Upper lobe of left lung (tissue), 6 donors: Measurements from ENCODE around the gene KCNMA1. TPM values are rescaled to one million over a fixed set of nuclear protein-coding genes. Genes with fewer than 3 reads are reported as not detected.

Source experiments
- ATAC-seq, 2 donors: fragments of 200-7000 bp; cut with Tn5 transposase; one replicate each; pipeline ENCODE4 v1.9.1; 2022; ENCODE audit warnings: mild to moderate bottlenecking in 2 of 2, moderate library complexity in 2 of 2; ENCODE audit not compliant: low FRiP score in 2 of 2
- DNase-seq, 2 donors: peaks; one replicate each; pipeline ENCODE4 v3.0.0-alpha.2; 2019 to 2020
- H3K27ac ChIP-seq, 4 donors: fragments of 200-600 bp; sonication (generic); one replicate each; pipeline ENCODE4 v1.5.1; 2016 to 2019
- H3K27me3 ChIP-seq, 4 donors: fragments of 200-600 bp; sonication (generic); one replicate each; pipeline ENCODE4 v1.5.1; 2017 to 2019
- H3K36me3 ChIP-seq, 4 donors: fragments of 200-600 bp; sonication (generic); one replicate each; pipeline ENCODE4 v1.5.1; 2016 to 2019
- H3K4me1 ChIP-seq, 4 donors: fragments of 200-600 bp; sonication (generic); one replicate each; pipeline ENCODE4 v1.5.1; 2018 to 2019
- H3K4me3 ChIP-seq, 4 donors: fragments of 200-600 bp; sonication (generic); one replicate each; pipeline ENCODE4 v1.5.1; 2017 to 2019; ENCODE audit warnings: mild to moderate bottlenecking in 2 of 4, moderate library complexity in 1 of 4
- H3K9me3 ChIP-seq, 4 donors: fragments of 200-600 bp; sonication (generic); one replicate each; pipeline ENCODE4 v1.5.1; 2018 to 2019
- CTCF ChIP-seq, 6 experiments: fragments of 450-650 bp in 4 of 6; fragments of 200-600 bp in 2 of 6; sonication (generic) in 2 of 6; IDR thresholded peaks; one replicate each; pipeline ENCODE4 v1.5.1; 2016 to 2019; ENCODE audit warnings: antibody characterized with exemption in 6 of 6
- EP300 ChIP-seq, 4 donors: sonication (generic); formaldehyde crosslinking; IDR thresholded peaks; one replicate each; pipeline ENCODE4 v1.5.1; 2017; ENCODE audit warnings: antibody characterized with exemption in 4 of 4, control low read depth in 2 of 4
- POLR2A ChIP-seq, 4 donors: fragments of 450-650 bp; IDR thresholded peaks; one replicate each; pipeline ENCODE4 v1.5.1; 2016 to 2017; ENCODE audit warnings: antibody characterized with exemption in 4 of 4, mild to moderate bottlenecking in 2 of 4
- POLR2AphosphoS5 ChIP-seq, 2 donors: sonication (generic); formaldehyde crosslinking; IDR thresholded peaks; one replicate each; pipeline ENCODE4 v1.5.1; 2017; ENCODE audit warnings: antibody characterized with exemption in 2 of 2
- WGBS, 2 donors: methylation state at CpG; one replicate each; pipeline ENCODE4 v1.1.5; 2017 to 2018; 5-methylcytosine and 5-hydroxymethylcytosine counted together
- total RNA-seq, 6 donors: library from RNA; depleted of rRNA in 4 of 6; stranded (reverse); fragments of >200 nt in 4 of 6; gene quantifications; one replicate each; pipeline versions ENCODE4 v1.1.0 to v1.2.1, GENCODE V29; 2016 to 2021
- donor health status: DM: no; HTN: no; CAD: no; lungs with moderate emphysema.
- donor health status: DM: no; HTN: yes; CAD: no; lungs with severe emphysema.

The KCNMA1 gene
- total RNA-seq, 6 donors from 2014 or later, result 5.8 to 107 (median 22.0) TPM

GRCh38 chr10:77472146-77472545 is 165.5 kb downstream of the KCNMA1 start:
- Histone ChIP-seq H3K27ac (no peak overlapping the region), H3K27me3 (no peaks in the 10 kb centered on the region), H3K36me3 (no peaks in the 10 kb centered on the region), H3K4me1 (no peaks in the 10 kb centered on the region), H3K4me3 (no peak overlapping the region), H3K9me3 (no peaks in the 10 kb centered on the region)
- no peak for DNase-seq
- ATAC-seq, result no peak
- TF ChIP-seq POLR2A (IDR thresholded peaks at IDR 0.05) (no peak), EP300 (IDR thresholded peaks at IDR 0.05) (no peak), POLR2AphosphoS5 (IDR thresholded peaks at IDR 0.05) (no peak), CTCF (IDR thresholded peaks at IDR 0.05) (no peak)
- 90 to 93% methylated on average over 2 of the region's 2 CpGs for WGBS, 2 donors

- Histone ChIP-seq H3K27me3 (no peaks in the 10 kb centered on the region), H3K4me3 (no peak overlapping the region), H3K27ac (no peak overlapping the region), H3K9me3 (no peaks in the 10 kb centered on the region), H3K4me1 (no peaks in the 10 kb centered on the region), H3K36me3 (no peaks in the 10 kb centered on the region)
- ATAC-seq (no peak), DNase-seq (no peak)
- TF ChIP-seq CTCF (IDR thresholded peaks at IDR 0.05), result no peak
- no peak for TF ChIP-seq POLR2A (IDR thresholded peaks at IDR 0.05)
- TF ChIP-seq POLR2AphosphoS5 (IDR thresholded peaks at IDR 0.05), result no peak
- no peak for TF ChIP-seq EP300 (IDR thresholded peaks at IDR 0.05)
- 94 to 96% methylated on average over 2 of the region's 2 CpGs for WGBS, 2 donors
These were observed 166.5 kb downstream of the KCNMA1 start for GRCh38 chr10:77471069-77471536.

GRCh38 chr10:77467422-77467963 is 170.1 kb downstream of the KCNMA1 start:
- Histone ChIP-seq H3K27ac (no peak overlapping the region), H3K36me3 (no peaks in the 10 kb centered on the region), H3K27me3 (no peaks in the 10 kb centered on the region), H3K9me3 (no peaks in the 10 kb centered on the region), H3K4me1 (peaks cover 0 to 4% (median 0%) of the 10 kb centered on the region in 4 donors), H3K4me3 (no peak overlapping the region)
- DNase-seq (no peak), ATAC-seq (no peak)
- TF ChIP-seq EP300 (IDR thresholded peaks at IDR 0.05) (no peak), CTCF (IDR thresholded peaks at IDR 0.05) (no peak), POLR2A (IDR thresholded peaks at IDR 0.05) (no peak), POLR2AphosphoS5 (IDR thresholded peaks at IDR 0.05) (no peak)
- WGBS, 2 donors, result 78 to 81% methylated on average over 6 of the region's 6 CpGs

GRCh38 chr10:77463967-77464745 is 173.5 kb downstream of the KCNMA1 start:
- Histone ChIP-seq H3K4me1 (peaks cover 0 to 4% (median 0%) of the 10 kb centered on the region in 4 donors), H3K27ac (no peak overlapping the region), H3K9me3 (no peaks in the 10 kb centered on the region), H3K27me3 (no peaks in the 10 kb centered on the region), H3K36me3 (no peaks in the 10 kb centered on the region), H3K4me3 (no peak overlapping the region)
- ATAC-seq (no peak), DNase-seq (no peak)
- 69 to 87% methylated on average over 9 of the region's 9 CpGs for WGBS, 2 donors
- TF ChIP-seq EP300 (IDR thresholded peaks at IDR 0.05) (no peak), POLR2A (IDR thresholded peaks at IDR 0.05) (no peak), POLR2AphosphoS5 (IDR thresholded peaks at IDR 0.05) (no peak), CTCF (IDR thresholded peaks at IDR 0.05) (no peak)
